HG03039 (cell line): ENCODE data around the gene SLC25A53.
"Not testable (repeated sequence)": the region's sequence is repeated elsewhere in the genome, so short reads cannot be mapped to it uniquely, and the experiment has no call there.

Experiments used
- ATAC-seq: cut with Tn5 transposase; IDR thresholded peaks from one replicate; pipeline ENCODE4 v1.9.1; 2021; ENCODE audit warnings: mild to moderate bottlenecking, moderate library complexity; ENCODE audit not compliant: unreplicated experiment

SLC25A53 gene

GRCh38 chrX:104075778-104076445 lies 80.9 kb downstream of the SLC25A53 start, which contains the start of gene TMSB15C:
Gene TMSB15C (minus strand): TSS chrX:104076236.
- ATAC-seq, result peak; percentile 100

- ATAC-seq, result not testable (repeated sequence)
These were observed 94.2 kb downstream of the SLC25A53 start for GRCh38 chrX:104062636-104063035.

- ATAC-seq, result not testable (repeated sequence)
These were observed 101.9 kb downstream of the SLC25A53 start for GRCh38 chrX:104054956-104055355.
